ENCODE measurements around the gene WASF2.

DNA sequence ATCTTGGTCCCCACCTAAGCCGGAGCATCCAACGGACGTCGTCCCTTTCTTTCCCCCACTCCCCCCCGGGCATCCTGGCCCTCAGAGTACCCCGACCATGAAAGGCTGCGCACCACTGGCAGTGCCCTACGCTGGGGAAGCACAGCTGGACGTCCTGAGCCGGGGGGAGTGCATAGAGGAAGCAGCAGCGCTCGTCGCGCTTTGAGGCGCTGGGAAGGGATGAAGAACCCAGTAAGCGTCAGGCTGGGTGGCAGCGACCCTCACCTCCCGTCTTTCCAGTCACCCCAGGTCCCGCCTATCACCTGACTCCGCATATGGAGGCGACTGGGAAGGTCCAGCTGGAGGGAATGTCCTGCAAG is 128.9 kb downstream of the WASF2 start:
- no peak for TF ChIP-seq POLR2A (IDR thresholded peaks at IDR 0.05)
- TF ChIP-seq, protein P1, sequence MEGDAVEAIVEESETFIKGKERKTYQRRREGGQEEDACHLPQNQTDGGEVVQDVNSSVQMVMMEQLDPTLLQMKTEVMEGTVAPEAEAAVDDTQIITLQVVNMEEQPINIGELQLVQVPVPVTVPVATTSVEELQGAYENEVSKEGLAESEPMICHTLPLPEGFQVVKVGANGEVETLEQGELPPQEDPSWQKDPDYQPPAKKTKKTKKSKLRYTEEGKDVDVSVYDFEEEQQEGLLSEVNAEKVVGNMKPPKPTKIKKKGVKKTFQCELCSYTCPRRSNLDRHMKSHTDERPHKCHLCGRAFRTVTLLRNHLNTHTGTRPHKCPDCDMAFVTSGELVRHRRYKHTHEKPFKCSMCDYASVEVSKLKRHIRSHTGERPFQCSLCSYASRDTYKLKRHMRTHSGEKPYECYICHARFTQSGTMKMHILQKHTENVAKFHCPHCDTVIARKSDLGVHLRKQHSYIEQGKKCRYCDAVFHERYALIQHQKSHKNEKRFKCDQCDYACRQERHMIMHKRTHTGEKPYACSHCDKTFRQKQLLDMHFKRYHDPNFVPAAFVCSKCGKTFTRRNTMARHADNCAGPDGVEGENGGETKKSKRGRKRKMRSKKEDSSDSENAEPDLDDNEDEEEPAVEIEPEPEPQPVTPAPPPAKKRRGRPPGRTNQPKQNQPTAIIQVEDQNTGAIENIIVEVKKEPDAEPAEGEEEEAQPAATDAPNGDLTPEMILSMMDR (IDR thresholded peaks at IDR 0.05) = no peak
